Memory B cell (primary cell): Measurements from ENCODE around the gene FUOM.
A peak's percentile ranks its signal among the peaks of the same experiment; 100 is the strongest.

Experiments
- ATAC-seq: fragments of 150-1000 bp; cut with Tn5 transposase; 2 replicates; pipeline ENCODE4 v1.10.0; 2021; ENCODE audit warnings: low read depth, mild to moderate bottlenecking, moderate library complexity
- DNase-seq, 2 donors: peaks; one replicate each; pipeline ENCODE4 v3.0.0; 2022; ENCODE audit warnings: low spot score in 2 of 2
- H3K27ac Mint-ChIP-seq: one replicate; pipeline ENCODE4 v1.8.0; 2022; ENCODE audit warnings: mild to moderate bottlenecking, moderate library complexity, mixed read lengths
- H3K27me3 Mint-ChIP-seq: one replicate; pipeline ENCODE4 v1.8.0; 2022; ENCODE audit warnings: mixed read lengths
- H3K36me3 Mint-ChIP-seq: one replicate; pipeline ENCODE4 v1.8.0; 2022; ENCODE audit warnings: mild to moderate bottlenecking, mixed read lengths
- H3K4me1 Mint-ChIP-seq: one replicate; pipeline ENCODE4 v1.8.0; 2022; ENCODE audit warnings: mixed read lengths
- H3K4me3 Mint-ChIP-seq: one replicate; pipeline ENCODE4 v1.8.0; 2022; ENCODE audit warnings: mild to moderate bottlenecking, moderate library complexity, mixed read lengths
- H3K9me3 Mint-ChIP-seq: one replicate; pipeline ENCODE4 v1.8.0; 2022; ENCODE audit warnings: mixed read lengths

FUOM gene

GRCh38 chr10:133316732-133317131, 41.1 kb downstream of the FUOM start:
- Mint-ChIP-seq H3K27me3 (peaks cover 11% of the 10 kb centered on the region), H3K4me3 (no peak overlapping the region), H3K4me1 (peaks cover 16% of the 10 kb centered on the region), H3K27ac (no peak overlapping the region), H3K36me3 (peaks cover 7% of the 10 kb centered on the region), H3K9me3 (peaks cover 2% of the 10 kb centered on the region)
- ATAC-seq: no peak
- DNase-seq: no peak

GRCh38 chr10:133316266-133316665, 41.6 kb downstream of the FUOM start:
- no peak for ATAC-seq

DNA sequence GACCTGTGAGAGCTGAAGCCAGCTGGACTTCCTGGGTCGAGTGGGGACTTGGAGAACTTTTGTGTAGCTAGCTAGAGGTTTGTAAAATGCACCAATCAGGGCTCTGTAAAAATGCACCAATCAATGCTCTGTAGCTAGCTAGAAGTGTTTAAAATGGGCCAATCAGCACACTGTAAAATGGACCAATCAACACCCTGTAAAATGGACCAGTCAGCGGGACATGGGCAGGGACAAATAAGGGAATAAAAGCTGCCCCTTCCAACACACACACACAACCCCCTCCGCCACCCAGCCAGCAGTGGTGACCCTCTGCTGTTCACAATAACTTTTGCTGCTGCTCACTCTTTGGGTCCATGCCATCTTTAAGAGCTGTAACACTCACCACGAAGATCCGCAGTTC, 42.0 kb downstream of the FUOM start:
- H3K36me3 Mint-ChIP-seq: peaks cover 7% of the 10 kb centered on the region
- peaks cover 16% of the 10 kb centered on the region for H3K4me1 Mint-ChIP-seq
- DNase-seq (no peak), ATAC-seq (no peak)
- H3K9me3 Mint-ChIP-seq: peaks cover 2% of the 10 kb centered on the region
- H3K4me3 Mint-ChIP-seq: peak overlapping the region; percentile 9
- no peak overlapping the region for H3K27ac Mint-ChIP-seq
- H3K27me3 Mint-ChIP-seq: peaks cover 11% of the 10 kb centered on the region

More at GRCh38 chr10:133316266-133316665, 41.6 kb downstream of the FUOM start:
- Mint-ChIP-seq H3K9me3 (peaks cover 2% of the 10 kb centered on the region), H3K4me3 (peak overlapping the region; percentile 9), H3K27me3 (peaks cover 11% of the 10 kb centered on the region), H3K4me1 (peaks cover 16% of the 10 kb centered on the region), H3K27ac (no peak overlapping the region), H3K36me3 (peaks cover 7% of the 10 kb centered on the region)
- no peak for DNase-seq

GRCh38 chr10:133314911-133315310, 42.9 kb downstream of the FUOM start:
- H3K9me3 Mint-ChIP-seq: no peaks in the 10 kb centered on the region
- H3K36me3 Mint-ChIP-seq: peaks cover 5% of the 10 kb centered on the region
- no peak overlapping the region for H3K27ac Mint-ChIP-seq
- H3K4me1 Mint-ChIP-seq: peaks cover 14% of the 10 kb centered on the region
- H3K4me3 Mint-ChIP-seq: no peak overlapping the region
- H3K27me3 Mint-ChIP-seq: peaks cover 7% of the 10 kb centered on the region
- no peak for DNase-seq
- no peak for ATAC-seq

DNA sequence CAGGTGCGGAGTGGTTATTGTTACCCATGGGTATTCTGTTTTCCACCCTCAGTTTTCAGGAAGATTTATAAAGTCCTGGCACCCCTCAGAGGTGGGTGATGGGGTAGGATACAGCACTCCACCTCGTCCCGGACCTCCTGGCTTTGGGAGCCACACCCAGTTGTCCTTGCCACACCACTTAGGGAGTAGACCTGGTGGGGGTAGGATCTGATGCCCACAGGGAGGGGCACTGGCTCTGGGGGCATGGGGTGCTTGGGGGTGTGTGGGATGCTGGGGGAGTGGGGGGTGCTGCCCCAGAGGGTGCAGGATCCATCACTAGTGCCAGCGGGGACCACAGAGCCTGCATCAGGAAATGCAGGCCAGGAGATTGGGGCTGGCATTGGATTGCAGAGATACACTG, 44.6 kb downstream of the FUOM start:
- ATAC-seq (no peak), DNase-seq (no peak)
- Mint-ChIP-seq H3K4me1 (peaks cover 7% of the 10 kb centered on the region), H3K27ac (no peak overlapping the region), H3K36me3 (peaks cover 6% of the 10 kb centered on the region), H3K27me3 (no peaks in the 10 kb centered on the region), H3K9me3 (no peaks in the 10 kb centered on the region), H3K4me3 (no peak overlapping the region)

DNA sequence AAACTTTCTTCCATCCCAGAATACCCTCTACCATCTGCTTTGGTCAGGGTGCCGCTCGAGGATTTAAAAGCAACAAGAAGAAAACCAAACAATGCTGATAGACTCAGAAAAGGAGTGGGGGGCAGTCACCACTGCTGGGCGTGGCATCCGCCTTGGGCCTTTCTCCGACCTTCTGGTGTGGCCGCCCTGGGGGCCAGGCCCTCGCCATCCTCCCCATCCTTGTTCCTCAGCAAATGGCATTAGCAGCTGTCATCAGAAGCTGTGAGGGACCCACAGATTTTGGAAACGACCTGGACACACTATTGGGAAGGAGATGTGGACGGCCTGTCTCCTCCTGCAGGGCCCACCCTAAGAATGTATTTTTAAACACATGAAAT, 45.1 kb downstream of the FUOM start:
- no peak for ATAC-seq
- DNase-seq: no peak
- Mint-ChIP-seq H3K9me3 (no peaks in the 10 kb centered on the region), H3K27ac (no peak overlapping the region), H3K4me1 (peaks cover 9% of the 10 kb centered on the region), H3K27me3 (no peaks in the 10 kb centered on the region), H3K36me3 (peaks cover 9% of the 10 kb centered on the region), H3K4me3 (no peak overlapping the region)

GRCh38 chr10:133312016-133312768, 45.6 kb downstream of the FUOM start:
- no peak for DNase-seq
- Mint-ChIP-seq H3K9me3 (no peaks in the 10 kb centered on the region), H3K36me3 (peaks cover 10% of the 10 kb centered on the region), H3K27me3 (no peaks in the 10 kb centered on the region), H3K4me3 (no peak overlapping the region), H3K27ac (no peak overlapping the region), H3K4me1 (peaks cover 13% of the 10 kb centered on the region)
- no peak for ATAC-seq

DNA sequence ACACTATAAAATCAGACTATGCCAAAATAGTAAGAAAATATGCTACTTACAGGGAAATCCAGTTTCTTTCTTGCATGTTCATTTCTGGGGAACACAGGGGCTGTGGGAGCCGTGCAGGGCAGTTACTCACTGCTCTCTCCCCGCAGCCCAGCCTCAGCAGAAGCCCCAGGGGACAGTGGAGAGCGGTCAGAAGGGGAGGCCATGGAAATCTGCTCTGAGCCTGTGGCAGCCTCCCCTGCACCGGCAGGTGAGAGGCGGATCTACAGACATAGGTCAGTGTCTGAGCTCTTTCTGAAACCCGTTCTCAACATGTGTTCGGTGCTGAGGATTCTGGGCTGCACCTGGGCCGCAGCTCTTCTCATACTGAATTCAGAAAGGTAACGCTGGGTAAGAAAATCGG, 46.2 kb downstream of the FUOM start:
- DNase-seq (no peak), ATAC-seq (no peak)
- peaks cover 10% of the 10 kb centered on the region for H3K36me3 Mint-ChIP-seq
- no peak overlapping the region for H3K27ac Mint-ChIP-seq
- H3K9me3 Mint-ChIP-seq: no peaks in the 10 kb centered on the region
- H3K4me3 Mint-ChIP-seq: no peak overlapping the region
- H3K27me3 Mint-ChIP-seq: no peaks in the 10 kb centered on the region
- peaks cover 15% of the 10 kb centered on the region for H3K4me1 Mint-ChIP-seq

DNA sequence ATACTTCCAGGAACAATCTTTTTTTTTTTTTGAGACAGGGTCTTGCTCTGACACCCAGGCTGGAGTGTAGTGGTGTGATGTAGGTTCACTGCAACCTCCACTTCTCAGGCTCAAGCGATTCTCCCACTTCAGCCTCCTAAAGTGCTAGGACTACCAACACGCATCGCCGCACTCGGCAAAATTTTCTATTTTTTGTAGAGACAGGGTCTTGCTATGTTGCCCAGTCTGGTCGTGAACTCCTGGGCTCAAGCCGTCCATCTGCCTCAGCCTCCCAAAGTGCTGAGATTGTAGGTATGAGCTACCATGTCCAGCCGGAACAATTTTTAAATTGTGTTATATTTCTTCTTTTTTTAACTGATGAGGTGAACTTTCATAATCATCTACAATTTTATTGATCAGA, 47.0 kb downstream of the FUOM start:
- Mint-ChIP-seq H3K4me3 (no peak overlapping the region), H3K27ac (no peak overlapping the region), H3K27me3 (no peaks in the 10 kb centered on the region), H3K4me1 (peaks cover 18% of the 10 kb centered on the region), H3K9me3 (no peaks in the 10 kb centered on the region), H3K36me3 (peaks cover 10% of the 10 kb centered on the region)
- ATAC-seq (no peak), DNase-seq (no peak)

DNA sequence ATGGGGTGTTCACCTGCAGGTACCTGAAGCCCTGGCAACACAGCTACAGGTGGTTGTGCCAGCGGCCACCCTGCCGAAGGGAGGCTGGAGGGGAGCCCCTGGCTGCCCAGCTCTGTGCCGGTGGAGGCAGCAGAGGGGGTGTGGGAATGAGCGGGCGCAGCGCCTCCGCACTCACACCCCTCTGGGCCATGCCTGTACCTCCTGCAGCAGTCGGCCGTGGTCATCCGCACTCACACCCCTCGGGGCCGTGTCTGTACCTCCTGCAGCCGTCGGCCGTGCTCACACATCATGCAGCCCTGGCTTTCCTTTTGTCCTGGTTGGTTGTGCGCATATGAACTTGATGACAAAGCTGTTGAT, 47.4 kb downstream of the FUOM start:
- DNase-seq (no peak), ATAC-seq (no peak)
- no peaks in the 10 kb centered on the region for H3K27me3 Mint-ChIP-seq
- no peaks in the 10 kb centered on the region for H3K9me3 Mint-ChIP-seq
- no peak overlapping the region for H3K4me3 Mint-ChIP-seq
- no peak overlapping the region for H3K27ac Mint-ChIP-seq
- H3K36me3 Mint-ChIP-seq: peaks cover 11% of the 10 kb centered on the region
- H3K4me1 Mint-ChIP-seq: peaks cover 22% of the 10 kb centered on the region

- no peak overlapping the region for H3K27ac Mint-ChIP-seq
- H3K27me3 Mint-ChIP-seq: no peaks in the 10 kb centered on the region
- DNase-seq (no peak), ATAC-seq (no peak)
- peak overlapping the region; percentile 83 for H3K4me3 Mint-ChIP-seq
- H3K9me3 Mint-ChIP-seq: no peaks in the 10 kb centered on the region
- H3K36me3 Mint-ChIP-seq: peaks cover 12% of the 10 kb centered on the region
- H3K4me1 Mint-ChIP-seq: peaks cover 24% of the 10 kb centered on the region
Measured at GRCh38 chr10:133309720-133310398, 48.0 kb downstream of the FUOM start.

- DNase-seq (peak in 1 of 2 donors; percentile 96), ATAC-seq (peak; percentile 70)
- Mint-ChIP-seq H3K36me3 (peaks cover 12% of the 10 kb centered on the region), H3K4me1 (peaks cover 20% of the 10 kb centered on the region), H3K9me3 (no peaks in the 10 kb centered on the region), H3K27me3 (no peaks in the 10 kb centered on the region), H3K27ac (peak overlapping the region; percentile 100), H3K4me3 (peak overlapping the region; percentile 83)
Measured at GRCh38 chr10:133309100-133309719, 48.6 kb downstream of the FUOM start.

- Mint-ChIP-seq H3K27ac (peak within 1 kb of the TSS; percentile 100), H3K36me3 (peaks cover 12% of the 10 kb centered on the region), H3K4me1 (peaks cover 18% of the 10 kb centered on the region), H3K9me3 (no peaks in the 10 kb centered on the region), H3K27me3 (no peaks in the 10 kb centered on the region), H3K4me3 (peak within 1 kb of the TSS; percentile 98)
- peak; percentile 69 for ATAC-seq
- peak; percentile 94 to 98 for DNase-seq
Measured at GRCh38 chr10:133308421-133309099, 49.3 kb downstream of the FUOM start, which contains the start of the genes TUBGCP2 and ZNF511. Gene TUBGCP2 (minus strand): TSS chr10:133308872. CDS start chr10:133302941, 5,931 bp downstream. Gene ZNF511 (plus strand): TSS chr10:133308914. CDS start chr10:133308944, 30 bp downstream.
